ENCODE measurements around the gene BTBD17.

DNA sequence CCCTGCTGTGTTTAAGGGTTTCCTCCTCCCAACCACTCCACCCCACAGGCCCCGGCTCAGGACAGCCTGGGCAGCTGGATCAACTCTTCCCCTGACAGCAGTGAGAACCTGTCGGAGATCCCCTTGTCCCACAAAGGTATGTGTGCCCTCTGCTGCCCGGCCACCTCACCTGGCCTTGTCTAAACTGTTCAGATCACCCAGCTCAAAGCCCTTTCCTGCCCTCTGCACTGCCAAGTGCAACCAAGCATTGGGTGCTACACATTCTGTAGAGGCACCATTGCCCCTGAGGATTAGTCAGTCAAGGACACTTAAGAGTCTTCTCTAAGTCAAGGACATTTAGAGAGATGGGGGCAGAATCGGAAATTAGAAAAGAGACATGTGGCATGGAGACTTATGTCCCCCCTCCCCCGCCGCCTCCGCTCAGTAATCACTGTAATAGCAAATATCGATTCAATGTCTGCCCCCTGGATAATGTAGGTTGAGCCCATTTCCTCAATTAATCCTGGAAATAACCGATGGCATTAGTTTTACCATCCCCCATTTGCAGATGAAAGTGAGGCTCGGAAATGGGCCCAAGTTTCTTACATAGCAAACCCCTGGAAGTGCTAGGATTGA, 8.1 kb downstream of the BTBD17 start:
- TF ChIP-seq POLR2A (IDR thresholded peaks at IDR 0.05), result no peak
- TF ChIP-seq, protein P1, sequence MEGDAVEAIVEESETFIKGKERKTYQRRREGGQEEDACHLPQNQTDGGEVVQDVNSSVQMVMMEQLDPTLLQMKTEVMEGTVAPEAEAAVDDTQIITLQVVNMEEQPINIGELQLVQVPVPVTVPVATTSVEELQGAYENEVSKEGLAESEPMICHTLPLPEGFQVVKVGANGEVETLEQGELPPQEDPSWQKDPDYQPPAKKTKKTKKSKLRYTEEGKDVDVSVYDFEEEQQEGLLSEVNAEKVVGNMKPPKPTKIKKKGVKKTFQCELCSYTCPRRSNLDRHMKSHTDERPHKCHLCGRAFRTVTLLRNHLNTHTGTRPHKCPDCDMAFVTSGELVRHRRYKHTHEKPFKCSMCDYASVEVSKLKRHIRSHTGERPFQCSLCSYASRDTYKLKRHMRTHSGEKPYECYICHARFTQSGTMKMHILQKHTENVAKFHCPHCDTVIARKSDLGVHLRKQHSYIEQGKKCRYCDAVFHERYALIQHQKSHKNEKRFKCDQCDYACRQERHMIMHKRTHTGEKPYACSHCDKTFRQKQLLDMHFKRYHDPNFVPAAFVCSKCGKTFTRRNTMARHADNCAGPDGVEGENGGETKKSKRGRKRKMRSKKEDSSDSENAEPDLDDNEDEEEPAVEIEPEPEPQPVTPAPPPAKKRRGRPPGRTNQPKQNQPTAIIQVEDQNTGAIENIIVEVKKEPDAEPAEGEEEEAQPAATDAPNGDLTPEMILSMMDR (IDR thresholded peaks at IDR 0.05), result no peak

All from esophagus squamous epithelium (tissue), 4 donors.